Superior temporal gyrus (tissue), 1 donor: ENCODE results near the gene RPL9.
A peak's percentile ranks its signal among the peaks of the same experiment; 100 is the strongest.
"Not testable (repeated sequence)": the region's sequence is repeated elsewhere in the genome, so short reads cannot be mapped to it uniquely, and the experiment has no call there.

ENCODE experiments used
- DNase-seq: peaks from one replicate; pipeline ENCODE4 v3.0.0-alpha.2; 2016; ENCODE audit errors: extremely low spot score

The RPL9 gene

DNA sequence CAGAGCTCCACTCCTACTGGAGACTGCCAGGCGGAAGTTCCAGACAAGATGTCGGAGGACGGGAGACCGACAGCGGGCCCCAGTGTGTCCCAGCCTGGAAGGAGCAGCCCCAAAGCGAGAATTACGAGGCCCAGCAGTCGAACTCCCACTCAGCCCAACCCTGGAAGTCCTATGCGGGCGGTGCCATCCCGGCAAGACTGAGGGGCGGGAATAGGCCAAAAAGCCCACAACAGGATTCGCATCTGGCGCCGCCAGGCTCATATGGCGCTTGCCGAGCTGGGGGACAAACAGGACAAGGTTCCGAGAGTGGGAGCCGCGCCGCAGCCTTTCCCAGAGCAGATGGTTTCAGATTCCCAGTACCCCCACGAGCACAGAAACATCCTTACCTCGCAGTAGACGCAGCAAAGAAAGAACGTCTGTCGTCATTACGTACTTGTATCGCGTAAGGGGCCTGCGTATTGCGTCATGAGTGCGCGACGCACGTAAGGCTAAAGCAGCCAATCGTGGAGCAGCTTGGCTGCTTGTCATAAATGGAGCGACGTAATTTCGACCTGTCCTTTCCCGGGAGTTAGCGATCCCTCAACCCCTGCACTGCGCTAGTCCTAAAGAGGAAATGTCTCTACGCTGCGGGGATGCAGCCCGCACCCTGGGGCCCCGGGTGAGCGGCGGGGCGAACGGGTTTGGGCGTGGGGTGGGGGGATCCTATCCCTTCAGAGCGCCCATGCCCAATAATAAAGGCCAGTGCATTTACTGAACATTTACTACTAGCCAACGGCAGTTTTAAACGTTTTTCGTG lies at the start of gene RPL9, which contains the start of gene LIAS:
TSS of gene RPL9 (minus strand) at position 418 of the 796 bp plus-strand sequence. CDS start 483 bp downstream, outside the sequence.
TSS of gene LIAS (plus strand) at position 552 of the 796 bp plus-strand sequence. CDS start at position 614, 62 bp downstream.
- DNase-seq: peak; percentile 99

DNA sequence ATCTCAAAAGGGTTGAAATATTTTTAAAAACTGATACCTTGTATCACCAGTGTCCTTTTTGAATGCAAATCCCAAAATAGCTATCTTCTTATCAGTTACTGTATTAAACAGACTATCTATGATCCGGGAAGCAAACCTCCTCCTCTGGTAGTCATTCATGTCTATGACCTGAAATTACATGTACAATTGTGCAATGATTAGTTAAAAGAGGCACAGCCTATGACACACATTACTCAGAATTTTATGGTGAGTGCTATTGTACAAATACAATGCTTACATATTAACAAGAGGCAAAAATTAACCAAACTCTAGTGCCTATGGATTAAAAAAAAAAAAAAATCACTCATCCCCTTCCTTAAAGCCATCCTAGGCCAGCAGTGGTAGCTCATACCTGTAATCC lies 46.9 kb upstream of the RPL9 start:
- DNase-seq: no peak

DNA sequence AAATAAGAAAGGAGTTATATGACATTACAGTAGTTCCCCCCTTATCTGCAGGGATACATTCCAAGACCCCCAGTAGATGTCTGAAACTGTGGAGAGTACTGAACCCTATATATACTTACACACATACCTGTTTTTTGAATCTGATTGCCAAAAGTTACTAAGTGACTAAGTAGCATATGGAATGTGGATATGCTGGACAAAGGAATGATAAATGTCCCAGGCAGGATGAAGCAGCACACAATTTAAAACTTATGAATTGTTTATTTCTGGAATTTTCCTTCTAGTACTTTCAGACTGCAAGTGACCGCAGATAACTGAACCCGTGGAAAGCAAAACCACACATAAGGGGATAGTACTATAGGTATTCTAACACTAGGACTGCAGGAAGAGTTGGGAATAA lies 45.8 kb upstream of the RPL9 start:
- no peak for DNase-seq

DNA sequence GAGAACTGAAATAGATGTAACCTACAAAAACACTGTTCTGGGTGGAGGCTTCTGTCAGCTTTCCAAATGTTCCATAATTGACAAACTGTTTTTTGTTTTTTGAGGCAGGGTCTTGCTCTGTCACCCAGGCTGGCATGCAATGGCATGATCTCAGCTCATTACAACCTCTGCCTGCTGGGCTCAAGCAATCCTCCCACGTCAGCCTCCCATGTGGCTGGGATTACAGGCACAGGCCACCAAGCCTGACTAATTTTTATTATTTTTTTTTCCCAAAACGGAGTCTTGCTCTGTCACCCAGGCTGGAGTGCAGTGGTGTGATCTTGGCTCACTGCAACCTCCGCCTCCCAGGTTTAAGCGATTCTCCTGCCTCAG lies 43.9 kb upstream of the RPL9 start:
- not testable (repeated sequence) for DNase-seq

DNA sequence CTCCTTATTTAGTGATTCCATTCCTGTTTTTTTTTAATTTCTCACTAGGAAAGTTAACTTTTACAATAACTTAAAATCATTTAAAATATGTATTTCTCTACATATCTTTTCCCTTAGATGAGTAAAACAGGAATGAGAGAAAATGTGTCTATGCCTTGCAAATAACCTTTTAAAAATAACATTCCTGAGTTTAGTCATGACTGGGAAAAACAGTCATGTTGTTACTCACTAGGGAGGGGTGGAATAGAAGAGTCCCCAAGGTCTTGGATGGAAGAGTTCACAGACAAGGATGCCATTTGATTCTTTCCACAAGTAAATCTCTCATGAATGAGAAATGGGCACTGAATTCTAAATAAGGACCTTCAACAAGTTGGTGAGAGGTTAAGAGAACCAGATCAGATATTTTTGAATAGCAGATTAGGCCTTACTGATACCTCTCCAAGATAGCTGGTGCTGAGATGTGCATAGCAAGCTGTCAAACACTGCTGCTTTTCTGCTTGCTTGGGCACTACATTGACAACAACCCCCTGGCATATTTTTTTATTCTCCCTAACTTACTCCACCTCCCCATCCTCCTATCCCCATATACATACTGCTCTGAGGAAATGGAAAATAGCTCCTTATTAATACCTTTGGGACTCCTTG lies 43.4 kb upstream of the RPL9 start:
- no peak for DNase-seq

DNA sequence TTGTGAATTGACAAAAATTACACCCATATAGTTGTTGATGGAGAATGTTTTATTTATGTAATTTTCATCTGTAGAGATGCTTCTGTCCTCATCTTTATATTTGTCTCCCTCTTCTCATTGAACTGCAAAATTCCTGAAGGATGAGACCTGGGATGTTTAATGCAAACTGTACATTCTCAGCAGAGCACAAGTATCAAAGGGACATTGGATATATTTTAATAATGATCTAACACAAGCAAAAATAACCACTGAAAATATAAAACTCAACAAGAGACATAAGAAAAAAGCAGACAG lies 40.0 kb upstream of the RPL9 start:
- no peak for DNase-seq

DNA sequence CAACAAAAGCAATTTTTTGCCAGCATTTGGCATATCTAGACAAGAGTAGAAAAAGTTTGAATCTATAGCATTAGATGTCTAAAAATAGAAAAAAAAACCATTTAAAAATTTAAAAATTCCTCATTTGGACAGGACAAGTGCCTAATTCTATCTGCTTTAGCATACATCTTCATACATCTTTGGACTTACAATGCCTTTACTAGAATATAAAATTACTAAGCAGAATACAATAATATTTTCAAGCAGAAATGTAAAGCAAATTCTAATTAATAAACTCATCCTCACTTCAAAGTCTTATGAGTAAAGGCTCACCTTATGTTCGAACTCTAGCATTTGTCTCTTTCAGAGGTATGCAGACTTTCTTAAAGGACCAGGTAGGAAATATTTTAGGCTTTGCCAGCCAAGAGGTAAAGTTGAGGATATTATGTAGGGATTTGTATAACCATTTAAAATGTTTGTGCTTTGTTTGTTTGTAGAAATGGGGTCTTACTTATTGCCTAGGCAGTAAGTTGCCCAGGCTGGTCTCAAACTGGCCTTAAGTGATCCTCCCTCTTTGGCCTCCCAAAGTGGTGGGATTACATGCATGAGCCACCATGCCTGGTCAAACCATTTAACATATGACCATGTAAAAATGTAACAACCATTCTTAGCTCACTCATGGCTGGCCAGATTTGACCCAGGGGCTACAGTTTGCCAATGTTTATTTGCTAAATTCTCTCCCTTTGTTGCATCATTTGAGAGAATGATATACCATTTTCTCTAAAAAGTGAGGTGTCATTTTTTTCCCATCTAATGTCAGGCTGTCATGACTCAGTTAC lies 39.4 kb upstream of the RPL9 start:
- DNase-seq: no peak

DNA sequence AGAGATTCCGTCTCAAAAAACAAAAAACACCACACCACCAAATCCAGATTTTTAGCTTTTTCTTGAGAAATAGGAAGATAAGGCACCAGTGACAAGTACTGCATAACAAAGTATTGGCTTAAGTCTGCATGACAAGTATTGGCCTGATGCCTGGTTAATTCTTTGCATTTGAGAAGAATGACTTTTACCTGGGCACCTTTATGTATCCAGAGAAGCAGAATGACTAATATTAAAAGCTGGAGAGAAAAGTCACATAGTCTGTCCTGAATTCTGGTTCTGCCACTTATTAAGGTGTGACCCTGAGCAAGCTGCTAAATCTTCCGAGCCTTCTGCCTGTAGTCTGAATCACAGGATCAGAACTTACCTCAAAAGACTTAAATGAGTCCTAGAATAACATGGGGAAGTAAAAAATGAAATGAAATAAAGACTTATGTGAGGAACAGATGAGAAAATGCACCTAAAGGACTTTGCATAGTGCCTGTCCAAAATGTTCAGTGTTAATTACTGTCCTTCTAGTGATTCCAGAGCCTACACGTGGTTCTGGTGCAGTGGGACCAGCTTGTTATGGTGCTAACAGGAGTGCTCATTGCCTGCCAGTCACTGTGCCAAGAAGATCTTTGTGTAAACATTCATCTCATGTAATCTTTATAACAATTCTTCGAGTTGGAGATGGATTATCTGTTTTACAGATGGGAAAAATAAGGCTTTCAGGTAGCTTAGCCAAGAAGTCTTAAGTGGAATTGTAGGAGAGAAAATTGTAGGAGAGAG lies 36.9 kb upstream of the RPL9 start:
- DNase-seq: no peak

DNA sequence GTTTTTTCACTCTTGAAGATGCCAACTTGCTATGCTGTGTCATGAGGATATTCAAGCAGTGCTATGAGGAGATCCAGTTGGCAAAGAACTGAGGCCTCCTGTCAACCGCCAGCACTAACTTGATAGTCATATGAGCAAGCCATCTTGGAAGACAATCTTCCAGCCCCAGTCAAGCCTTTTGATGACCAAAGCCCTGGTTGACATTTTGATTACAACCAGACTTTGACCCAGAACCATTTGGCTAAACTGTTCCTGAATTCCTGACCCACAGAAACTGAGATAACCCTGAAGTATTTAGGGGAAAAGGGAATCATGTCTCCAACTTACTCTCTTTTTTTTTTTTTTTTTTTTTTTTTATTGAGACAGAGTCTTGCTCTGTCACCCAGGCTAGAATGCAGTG lies 35.6 kb upstream of the RPL9 start:
- no peak for DNase-seq

DNA sequence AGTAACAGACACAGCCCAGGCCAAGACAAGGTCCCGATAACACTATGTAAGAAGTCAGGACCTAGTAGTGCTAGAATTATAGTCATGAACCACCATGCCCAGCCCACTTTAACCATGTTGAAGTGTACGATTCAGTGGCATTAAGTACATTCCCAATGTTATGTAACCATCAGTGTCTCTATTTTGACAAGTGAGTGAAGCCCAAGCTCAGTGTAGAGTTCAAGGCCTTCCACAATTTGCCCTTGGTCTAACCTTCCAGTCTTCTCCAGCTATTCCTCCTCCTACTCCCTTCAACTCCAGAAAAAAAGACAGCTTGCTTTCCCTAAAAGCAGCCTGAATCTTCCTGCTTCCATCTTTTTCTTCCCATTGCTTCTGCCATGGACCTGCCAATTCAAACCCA lies 31.6 kb upstream of the RPL9 start:
- DNase-seq: no peak

DNA sequence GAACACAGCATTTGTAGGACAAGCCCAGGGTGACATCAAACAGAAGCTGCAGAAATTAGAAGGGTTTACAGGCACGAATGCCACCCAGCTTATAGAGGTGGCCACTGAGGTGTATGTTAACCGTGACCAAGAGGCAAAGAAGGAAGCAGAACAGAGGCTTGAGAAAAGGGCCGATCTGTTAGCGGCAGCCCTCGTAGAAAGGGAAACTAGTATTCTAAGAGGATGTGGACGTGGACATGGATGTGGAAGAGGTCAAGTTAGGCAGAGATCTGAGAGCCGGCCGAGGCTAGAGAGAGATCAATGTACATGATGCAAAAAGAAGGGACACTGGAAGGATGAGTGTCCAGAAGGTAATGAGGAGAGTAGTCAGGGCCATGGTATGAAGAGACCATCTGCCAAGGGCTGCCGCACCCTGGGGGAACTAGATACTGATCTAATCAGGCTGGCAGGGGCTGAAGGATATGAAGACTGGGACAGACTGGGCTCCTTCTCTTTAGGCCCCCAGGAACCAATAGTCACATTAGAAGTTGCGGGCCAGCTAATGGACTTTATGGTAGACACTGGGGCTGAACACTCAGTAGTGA lies 27.6 kb upstream of the RPL9 start:
- DNase-seq: no peak

DNA sequence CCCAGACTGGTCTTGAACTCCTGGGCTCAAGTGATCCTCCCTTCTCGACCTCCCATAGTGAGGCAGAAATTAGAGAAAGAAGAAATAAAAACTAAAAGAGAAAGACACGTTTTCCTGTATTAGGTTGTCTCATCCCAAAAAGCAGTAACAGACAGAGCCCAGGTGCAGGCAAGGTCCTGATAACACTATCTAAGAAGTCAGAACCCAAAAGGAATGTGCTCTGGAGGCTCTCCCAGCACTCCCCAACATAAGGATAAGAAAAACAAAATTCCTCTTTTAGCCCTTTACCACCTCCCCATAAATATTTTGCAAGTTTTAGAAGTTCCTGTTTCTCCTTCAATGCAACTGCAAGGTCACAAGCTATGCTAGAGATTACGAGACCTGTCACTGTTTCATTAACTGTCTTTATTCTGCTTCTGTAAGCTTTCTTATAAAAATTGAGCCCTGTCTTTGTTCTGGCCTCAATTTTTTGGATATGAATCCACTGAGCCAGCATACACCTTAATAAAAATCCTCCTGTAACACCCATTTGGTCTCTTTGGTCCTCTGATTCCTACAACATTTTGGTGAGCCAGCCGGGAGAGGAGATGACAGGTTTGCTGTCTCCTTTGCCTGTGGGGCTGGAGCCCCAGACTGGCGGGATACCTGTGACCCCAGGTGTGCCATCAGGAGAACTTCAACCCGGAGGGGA lies 26.0 kb upstream of the RPL9 start:
- no peak for DNase-seq

DNA sequence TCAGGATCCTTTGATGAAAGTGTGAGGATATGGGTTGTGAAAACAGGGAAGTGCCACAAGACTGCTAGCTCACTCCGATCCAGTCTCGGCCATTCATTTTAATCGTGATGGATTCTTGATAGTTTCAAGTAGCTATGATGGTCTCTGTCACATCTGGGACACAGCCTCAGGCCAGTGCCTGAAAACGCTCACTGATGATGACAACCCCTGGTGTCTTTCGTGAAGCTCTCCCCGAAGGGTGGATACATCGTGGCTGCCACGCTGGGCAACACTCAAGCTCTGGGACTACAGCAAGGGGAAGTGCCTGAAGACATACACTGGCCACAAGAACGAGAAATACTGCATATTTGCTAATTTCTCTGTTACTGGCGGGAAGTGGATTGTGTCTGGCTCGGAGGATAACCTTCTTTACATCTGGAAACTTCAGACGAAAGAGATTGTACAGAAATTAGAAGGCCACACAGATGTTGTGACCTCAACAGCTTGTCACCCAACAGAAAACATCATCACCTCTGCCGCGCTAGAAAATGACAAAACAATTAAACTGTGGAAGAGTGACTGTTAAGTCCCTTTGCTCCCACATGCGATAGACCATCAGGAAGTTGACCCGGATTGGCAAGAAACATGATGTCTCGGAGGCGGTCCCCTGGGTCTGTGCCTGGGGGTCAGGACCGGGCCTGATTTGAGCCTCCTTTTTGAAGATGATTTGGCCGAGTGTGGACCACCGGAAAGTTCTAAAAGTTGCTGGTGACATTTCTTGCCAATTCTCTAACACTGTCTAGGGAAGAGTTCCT lies 22.4 kb upstream of the RPL9 start:
- no peak for DNase-seq

DNA sequence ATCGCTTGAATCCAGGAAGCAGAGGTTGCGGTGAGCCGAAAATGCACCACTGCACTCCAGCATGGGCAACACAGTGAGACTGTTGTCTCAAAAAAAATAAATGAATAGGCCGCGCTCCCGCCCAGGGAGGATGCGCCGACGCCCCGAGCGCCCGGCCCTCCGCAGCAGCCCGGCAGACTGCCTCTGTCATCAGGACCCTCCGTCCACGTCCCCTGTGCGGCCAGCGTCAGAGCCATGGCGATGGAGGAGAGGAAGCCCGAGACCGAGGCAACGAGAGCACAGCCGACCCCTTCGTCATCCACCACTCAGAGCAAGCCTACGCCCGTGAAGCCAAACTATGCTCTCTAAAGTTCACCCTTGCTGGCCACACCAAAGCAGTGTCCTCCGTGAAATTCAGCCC lies 21.5 kb upstream of the RPL9 start:
- no peak for DNase-seq

DNA sequence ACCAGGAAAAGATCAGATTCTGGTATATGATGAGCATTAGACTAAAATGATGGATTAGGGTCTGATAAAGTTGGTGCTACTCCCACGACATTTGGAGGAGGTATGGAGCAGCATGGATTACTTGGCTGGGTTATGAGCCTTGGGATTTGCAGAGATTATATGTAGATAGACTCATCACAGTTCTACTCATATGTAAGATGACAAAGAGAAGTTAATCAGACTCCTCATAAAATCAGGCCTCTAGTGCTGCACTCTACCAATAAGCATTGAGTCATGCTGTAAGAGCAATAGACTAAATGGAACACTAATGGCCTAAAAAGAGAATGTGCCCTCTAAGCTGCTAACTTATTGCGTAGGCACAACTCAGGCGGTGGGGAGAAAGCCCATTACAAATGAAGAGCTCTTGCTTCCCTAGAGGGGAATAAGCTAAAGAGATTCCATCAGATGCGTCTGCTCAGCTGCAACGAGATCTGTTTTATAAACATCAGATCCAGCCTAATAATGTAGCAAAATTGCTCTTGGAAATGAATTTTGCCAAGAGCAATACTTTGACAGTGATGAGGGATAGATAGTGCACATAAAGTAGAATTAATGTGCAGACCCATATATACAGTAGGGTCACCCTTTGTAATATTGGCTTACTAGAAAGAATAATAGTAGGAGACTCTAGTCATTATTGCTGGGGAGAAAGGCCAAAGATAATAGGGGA lies 17.6 kb upstream of the RPL9 start:
- no peak for DNase-seq

DNA sequence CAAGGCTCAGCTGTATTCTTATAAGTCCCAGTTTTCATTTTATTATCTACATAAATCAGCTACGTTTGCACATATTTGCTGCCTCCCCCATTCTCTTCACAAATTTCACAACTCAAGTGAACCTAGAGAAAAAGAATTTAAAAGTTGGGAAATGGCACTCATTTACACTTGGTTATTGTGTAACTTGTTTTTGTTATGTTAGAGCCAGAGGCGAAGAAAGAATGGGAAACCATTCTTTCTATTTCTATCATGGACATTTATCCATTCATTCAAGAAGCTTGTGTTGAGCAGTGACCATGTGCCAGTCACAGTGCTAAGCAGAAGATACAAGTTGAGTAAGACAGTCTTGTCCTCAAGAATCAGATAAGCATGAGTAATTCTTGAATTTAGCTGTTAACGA lies 13.7 kb upstream of the RPL9 start:
- no peak for DNase-seq

DNA sequence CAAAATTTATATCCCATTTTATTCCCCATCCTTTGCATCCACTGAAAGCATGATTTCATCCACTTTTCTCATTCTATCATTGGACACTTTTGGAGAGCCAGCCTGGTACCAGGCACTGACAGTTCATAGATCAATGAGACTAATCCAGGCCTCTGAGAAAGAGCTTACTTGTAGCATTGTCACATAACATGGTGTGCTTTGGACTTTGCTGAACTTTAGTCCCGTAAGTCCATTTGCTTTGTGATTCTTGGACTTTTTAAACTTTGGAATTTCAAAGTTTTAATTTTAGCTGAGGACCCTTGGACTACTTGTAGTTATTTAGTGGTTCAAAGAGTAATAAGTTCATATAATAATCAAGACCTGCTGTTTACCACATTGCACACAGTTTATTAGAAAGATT lies 11.7 kb upstream of the RPL9 start:
- peak; percentile 49 for DNase-seq

DNA sequence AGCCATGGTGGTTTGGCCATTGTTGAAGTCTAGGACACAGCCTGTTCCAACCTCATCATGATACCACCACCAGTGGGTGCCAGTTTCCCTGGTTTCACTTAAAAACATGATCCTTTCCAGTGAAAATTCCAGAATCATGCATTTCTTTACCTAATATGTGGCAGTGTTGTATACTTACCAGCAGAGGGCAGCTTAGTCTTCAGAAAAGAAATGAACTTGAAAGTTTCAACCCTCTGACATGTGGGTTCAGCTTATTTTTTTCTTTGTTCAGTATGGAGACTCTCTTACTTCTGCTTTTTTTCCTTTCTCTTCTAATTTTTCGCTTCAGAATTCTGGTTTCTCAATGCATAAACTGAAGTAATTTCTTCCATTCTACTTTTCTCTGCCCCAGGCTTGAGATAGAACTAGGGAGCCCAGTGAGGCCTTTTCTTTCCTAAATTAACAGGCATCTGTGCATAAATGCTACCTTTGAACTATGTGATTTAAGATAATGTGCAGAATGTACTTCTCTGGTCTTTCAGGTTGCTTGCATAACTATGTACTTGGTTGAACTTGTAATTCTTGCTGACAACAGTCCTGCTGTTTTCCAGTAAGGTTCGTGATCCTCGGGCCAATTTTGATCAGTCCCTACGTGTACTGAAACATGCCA lies 10.8 kb upstream of the RPL9 start:
- DNase-seq: peak; percentile 93

DNA sequence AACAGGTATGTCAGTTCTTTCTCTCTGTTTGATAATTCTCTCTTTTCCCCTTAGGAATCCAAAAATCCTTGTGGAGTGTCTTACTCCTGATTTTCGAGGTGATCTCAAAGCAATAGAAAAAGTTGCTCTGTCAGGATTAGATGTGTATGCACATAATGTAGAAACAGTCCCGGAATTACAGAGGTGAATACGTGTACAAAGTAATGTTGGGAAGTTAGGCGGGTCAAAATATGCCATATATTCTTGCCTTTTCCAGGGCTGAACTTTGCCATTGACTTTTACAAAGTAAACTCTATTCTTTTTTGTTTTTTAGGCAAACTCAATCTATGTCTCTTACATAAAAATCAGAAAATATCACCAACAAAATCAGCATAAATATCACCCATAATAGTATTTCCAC lies 8.7 kb upstream of the RPL9 start:
- DNase-seq: no peak
